Gastroesophageal sphincter (tissue), 3 donors: ENCODE measurements around the gene GAREM1.

ENCODE experiments used
- CTCF ChIP-seq, 4 experiments: fragments of 200-600 bp in 2 of 4; fragments of 450-650 bp in 2 of 4; sonication (generic) in 1 of 4; IDR thresholded peaks; one replicate each; pipeline ENCODE4 v1.5.1; 2017 to 2019; ENCODE audit warnings: antibody characterized with exemption in 4 of 4, mild to moderate bottlenecking in 2 of 4, moderate library complexity in 2 of 4
- POLR2A ChIP-seq, 2 donors: fragments of 450-650 bp; IDR thresholded peaks; one replicate each; pipeline ENCODE4 v1.6.1; 2017; ENCODE audit warnings: antibody characterized with exemption in 2 of 2, mild to moderate bottlenecking in 2 of 2, moderate library complexity in 1 of 2

- no peak for TF ChIP-seq CTCF (IDR thresholded peaks at IDR 0.05)
- TF ChIP-seq POLR2A (IDR thresholded peaks at IDR 0.05): no peak
Observed at GRCh38 chr18:32445846-32446245, 24.8 kb downstream of the GAREM1 start.
